Measurements from ENCODE around the gene IQCH. TPM values are rescaled to one million over a fixed set of nuclear protein-coding genes. Genes with fewer than 3 reads are reported as not detected.
"Not testable (repeated sequence)": the region's sequence is repeated elsewhere in the genome, so short reads cannot be mapped to it uniquely, and the experiment has no call there.

IQCH gene
- total RNA-seq, 2 donors from 2014 or later, result 3.6 to 3.7 TPM

DNA sequence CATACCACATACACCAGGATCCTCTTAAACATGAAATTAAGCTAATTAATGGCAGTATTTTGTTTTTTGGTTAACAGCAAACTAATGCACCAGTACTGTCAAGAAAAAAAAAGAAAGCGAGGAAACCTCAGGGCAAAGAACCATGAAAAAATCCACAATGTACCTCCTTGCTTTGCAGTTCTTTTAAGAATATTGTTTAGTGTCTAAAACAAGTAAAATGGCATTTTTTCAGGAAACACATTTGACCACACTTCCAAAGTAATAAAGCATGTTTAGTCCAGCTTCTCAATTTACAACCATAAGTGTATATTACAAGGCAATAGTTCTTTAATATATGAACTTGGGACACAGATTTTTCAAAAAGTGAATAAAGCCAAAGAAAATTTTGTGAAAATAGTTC lies 26.7 kb upstream of the IQCH start:
- Mint-ChIP-seq H3K27me3 (ENCODE audit: low read depth) (no peaks in the 10 kb centered on the region), H3K9me3 (no peaks in the 10 kb centered on the region), H3K4me1 (ENCODE audit: low read depth) (peaks cover 8% of the 10 kb centered on the region), H3K27ac (no peak overlapping the region), H3K4me3 (no peak overlapping the region), H3K36me3 (ENCODE audit: insufficient read depth in 2 of 2) (peaks cover 20 to 21% of the 10 kb centered on the region in 2 donors)
- DNase-seq, result no peak
- ATAC-seq (replicated peaks in 1 of 2), result no peak

- DNase-seq (no peak), ATAC-seq (replicated peaks in 1 of 2) (no peak)
- H3K4me3 Mint-ChIP-seq, result no peak overlapping the region
- H3K27me3 Mint-ChIP-seq (ENCODE audit: low read depth), result no peaks in the 10 kb centered on the region
- peaks cover 20 to 25% of the 10 kb centered on the region in 2 donors for H3K36me3 Mint-ChIP-seq (ENCODE audit: insufficient read depth in 2 of 2)
- no peaks in the 10 kb centered on the region for H3K9me3 Mint-ChIP-seq
- H3K27ac Mint-ChIP-seq, result no peak overlapping the region
- peaks cover 8% of the 10 kb centered on the region for H3K4me1 Mint-ChIP-seq (ENCODE audit: low read depth)
These were observed 26.3 kb upstream of the IQCH start for GRCh38 chr15:67228286-67228685.

DNA sequence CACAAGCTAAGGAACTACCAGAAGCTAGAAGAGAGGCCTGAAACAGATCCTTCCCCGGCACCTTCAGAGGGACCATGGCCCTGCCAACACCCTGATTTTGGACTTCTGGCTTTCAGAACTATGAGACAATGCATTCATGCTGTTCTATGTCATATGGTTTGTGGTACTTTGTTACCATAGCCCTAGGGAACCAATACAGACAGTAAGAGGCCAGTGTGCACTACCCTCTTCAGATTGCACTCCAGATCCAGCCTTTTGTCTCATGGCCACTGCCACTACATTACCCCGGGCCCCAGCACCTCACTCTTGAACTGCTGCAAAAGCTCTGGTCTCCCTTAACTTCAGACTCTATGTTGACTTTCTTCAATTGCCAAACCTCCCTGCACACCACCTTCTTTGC lies 24.1 kb upstream of the IQCH start:
- Mint-ChIP-seq H3K27me3 (ENCODE audit: low read depth) (no peaks in the 10 kb centered on the region), H3K4me1 (ENCODE audit: low read depth) (peaks cover 8% of the 10 kb centered on the region), H3K27ac (no peak overlapping the region), H3K9me3 (no peaks in the 10 kb centered on the region), H3K4me3 (no peak overlapping the region), H3K36me3 (ENCODE audit: insufficient read depth in 2 of 2) (peaks cover 22 to 38% of the 10 kb centered on the region in 2 donors)
- DNase-seq (no peak), ATAC-seq (replicated peaks in 1 of 2) (no peak)

DNA sequence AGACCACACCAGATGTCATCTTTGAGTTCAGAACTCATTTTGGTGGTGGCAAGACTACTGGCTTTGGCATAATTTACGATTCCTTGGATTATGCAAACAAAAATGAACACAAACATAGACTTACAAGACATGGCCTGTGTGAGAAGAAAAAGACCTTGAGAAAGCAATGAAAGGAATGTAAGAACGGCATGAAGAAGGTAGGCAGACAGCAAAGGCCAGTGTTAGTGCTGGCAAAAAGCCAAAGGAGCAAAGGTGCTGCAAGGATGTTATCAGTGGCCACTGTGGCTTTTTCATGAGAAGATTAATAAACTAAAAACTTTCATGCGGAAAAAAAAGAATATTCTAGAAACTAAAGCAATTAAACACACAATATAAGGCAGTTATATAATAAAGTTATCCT lies 22.0 kb upstream of the IQCH start:
- Mint-ChIP-seq H3K9me3 (no peaks in the 10 kb centered on the region), H3K4me3 (no peak overlapping the region), H3K4me1 (ENCODE audit: low read depth) (peaks cover 8% of the 10 kb centered on the region), H3K27me3 (ENCODE audit: low read depth) (no peaks in the 10 kb centered on the region), H3K36me3 (ENCODE audit: insufficient read depth in 2 of 2) (peaks cover 22 to 38% of the 10 kb centered on the region in 2 donors), H3K27ac (no peak overlapping the region)
- no peak for ATAC-seq (replicated peaks in 1 of 2)
- DNase-seq, result no peak

DNA sequence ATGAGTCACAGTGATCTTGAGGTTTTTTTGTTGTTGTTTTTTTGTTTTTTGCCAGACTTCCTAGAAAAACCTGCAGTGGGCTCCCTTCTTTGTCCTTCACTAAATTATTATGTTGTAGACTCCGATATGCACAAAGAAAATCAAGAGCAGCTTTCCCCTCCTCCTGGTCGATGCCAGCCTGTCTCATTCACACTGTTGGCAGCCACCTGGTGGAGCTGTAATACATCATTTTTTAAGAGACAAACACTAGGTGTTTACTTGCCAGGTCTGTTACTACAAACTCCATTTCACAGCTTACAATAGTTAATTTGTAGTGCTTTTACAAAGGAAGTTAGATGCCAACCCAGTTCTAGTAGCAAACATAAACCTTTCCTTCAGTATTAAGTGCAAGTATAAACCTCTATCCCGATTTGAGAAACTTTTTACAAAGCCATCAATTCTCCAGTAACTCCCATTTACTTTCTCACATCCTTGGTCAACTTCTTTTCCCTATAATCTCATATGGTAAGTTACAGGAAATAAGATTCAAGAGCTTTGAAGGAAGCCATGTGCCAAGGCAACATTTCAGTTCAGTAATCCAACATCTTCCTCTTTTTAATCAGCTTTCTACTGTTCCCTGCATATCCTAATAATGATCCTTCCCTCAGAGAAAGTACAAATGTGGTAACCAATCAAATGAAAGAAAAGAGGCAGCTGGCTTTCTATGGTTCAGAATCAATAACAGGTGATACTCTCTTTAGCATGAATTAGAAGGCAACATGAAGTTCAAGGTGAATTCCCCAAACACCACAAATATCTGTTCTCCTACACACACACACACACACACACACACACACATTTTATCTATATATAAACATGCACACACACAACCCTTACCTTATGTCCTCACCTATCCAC lies 14.1 kb upstream of the IQCH start:
- Mint-ChIP-seq H3K27me3 (ENCODE audit: low read depth) (no peaks in the 10 kb centered on the region), H3K9me3 (no peaks in the 10 kb centered on the region), H3K27ac (peak overlapping the region; percentile 93), H3K4me3 (peak overlapping the region; percentile 60 to 82), H3K4me1 (ENCODE audit: low read depth) (peaks cover 41% of the 10 kb centered on the region), H3K36me3 (ENCODE audit: insufficient read depth in 2 of 2) (peaks cover 0 to 11% of the 10 kb centered on the region in 2 donors)
- DNase-seq (peak in 1 of 2 donors; percentile 11), ATAC-seq (replicated peaks in 1 of 2) (peak in 1 of 2 donors; percentile 14)

DNA sequence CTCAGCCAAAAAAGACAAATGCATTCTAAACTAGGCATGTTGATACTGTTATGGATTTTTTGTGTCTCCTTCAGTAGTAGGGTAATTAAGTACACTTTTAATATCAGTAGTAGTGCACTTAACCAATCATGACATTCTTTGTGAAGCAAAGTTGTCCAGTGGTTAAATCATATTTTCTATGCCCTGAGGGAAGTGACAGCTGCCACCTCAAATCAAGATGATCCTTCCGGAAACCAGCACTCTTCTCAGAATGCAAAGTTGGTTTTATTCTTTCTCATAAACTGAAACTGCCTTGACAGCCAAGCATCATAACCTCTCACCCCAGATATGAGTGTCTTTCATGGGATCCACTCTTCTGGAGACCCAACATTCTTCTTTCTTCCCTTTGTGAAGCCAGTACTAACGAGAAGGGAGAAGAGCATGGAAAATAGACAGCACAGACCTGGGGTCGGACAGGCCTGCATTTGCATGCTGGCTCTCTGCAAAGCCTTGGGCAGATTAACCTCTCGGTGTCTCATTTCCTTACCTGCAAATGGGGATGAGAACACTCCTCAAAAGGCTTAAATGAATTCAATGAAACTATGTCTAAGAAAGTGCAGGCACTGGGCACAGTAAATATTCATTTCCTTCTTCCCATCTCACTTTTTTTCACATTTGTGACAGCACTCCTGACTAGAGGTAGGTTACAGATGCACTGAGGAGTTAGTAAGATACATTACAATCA lies 13.3 kb upstream of the IQCH start:
- H3K4me3 Mint-ChIP-seq, result peak overlapping the region; percentile 60 to 82
- H3K9me3 Mint-ChIP-seq, result no peaks in the 10 kb centered on the region
- H3K27me3 Mint-ChIP-seq (ENCODE audit: low read depth), result no peaks in the 10 kb centered on the region
- DNase-seq (peak; percentile 54 to 62), ATAC-seq (replicated peaks in 1 of 2) (peak; percentile 88 to 89)
- H3K36me3 Mint-ChIP-seq (ENCODE audit: insufficient read depth in 2 of 2), result peaks cover 0 to 16% of the 10 kb centered on the region in 2 donors
- peaks cover 41% of the 10 kb centered on the region for H3K4me1 Mint-ChIP-seq (ENCODE audit: low read depth)
- peak overlapping the region; percentile 93 for H3K27ac Mint-ChIP-seq

DNA sequence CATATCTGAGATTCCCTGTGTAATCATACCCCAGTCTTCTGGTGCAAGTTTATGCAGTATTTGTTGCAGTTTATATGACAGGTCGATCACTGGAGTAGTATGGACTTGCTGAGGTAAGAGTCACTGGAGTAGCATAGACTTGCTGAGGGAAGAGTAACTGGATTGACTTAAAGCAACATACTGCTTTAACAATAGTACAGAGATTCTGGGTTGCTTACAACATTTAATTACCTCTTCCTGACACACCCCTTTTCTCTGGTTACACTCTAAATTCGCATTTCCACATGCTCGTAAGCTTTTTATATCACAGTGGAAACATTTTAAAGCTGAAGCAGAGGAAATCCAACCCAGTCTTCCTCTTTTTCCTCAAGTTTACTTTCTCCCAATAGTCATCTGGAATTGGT lies 11.9 kb upstream of the IQCH start:
- Mint-ChIP-seq H3K9me3 (peaks cover 0 to 3% of the 10 kb centered on the region in 2 donors), H3K36me3 (ENCODE audit: insufficient read depth in 2 of 2) (peaks cover 2 to 24% of the 10 kb centered on the region in 2 donors), H3K27ac (peak overlapping the region; percentile 74), H3K4me3 (peak overlapping the region in 1 of 2 donors; percentile 56), H3K4me1 (ENCODE audit: low read depth) (peaks cover 46% of the 10 kb centered on the region), H3K27me3 (ENCODE audit: low read depth) (no peaks in the 10 kb centered on the region)
- DNase-seq (no peak), ATAC-seq (replicated peaks in 1 of 2) (no peak)

GRCh38 chr15:67244971-67245478 lies 9.6 kb upstream of the IQCH start:
- H3K27me3 Mint-ChIP-seq (ENCODE audit: low read depth), result no peaks in the 10 kb centered on the region
- peaks cover 57% of the 10 kb centered on the region for H3K4me1 Mint-ChIP-seq (ENCODE audit: low read depth)
- no peak for ATAC-seq (replicated peaks in 1 of 2)
- no peak overlapping the region for H3K27ac Mint-ChIP-seq
- peaks cover 2 to 28% of the 10 kb centered on the region in 2 donors for H3K36me3 Mint-ChIP-seq (ENCODE audit: insufficient read depth in 2 of 2)
- no peak for DNase-seq
- no peak overlapping the region for H3K4me3 Mint-ChIP-seq
- peaks cover 0 to 3% of the 10 kb centered on the region in 2 donors for H3K9me3 Mint-ChIP-seq

GRCh38 chr15:67246606-67247005 lies 8.0 kb upstream of the IQCH start:
- H3K27me3 Mint-ChIP-seq (ENCODE audit: low read depth); H3K9me3 Mint-ChIP-seq; DNase-seq; H3K27ac Mint-ChIP-seq; ATAC-seq (replicated peaks in 1 of 2); H3K4me3 Mint-ChIP-seq: not testable (repeated sequence)
- Mint-ChIP-seq H3K4me1 (ENCODE audit: low read depth) (peaks cover 51% of the 10 kb centered on the region), H3K36me3 (ENCODE audit: insufficient read depth in 2 of 2) (peaks cover 4 to 28% of the 10 kb centered on the region in 2 donors)

- DNase-seq, result no peak
- H3K4me3 Mint-ChIP-seq, result peak overlapping the region in 1 of 2 donors; percentile 40
- no peaks in the 10 kb centered on the region for H3K27me3 Mint-ChIP-seq (ENCODE audit: low read depth)
- H3K4me1 Mint-ChIP-seq (ENCODE audit: low read depth), result peaks cover 55% of the 10 kb centered on the region
- ATAC-seq (replicated peaks in 1 of 2), result peak in 1 of 2 donors; percentile 44
- peak overlapping the region; percentile 62 for H3K27ac Mint-ChIP-seq
- H3K36me3 Mint-ChIP-seq (ENCODE audit: insufficient read depth in 2 of 2), result peaks cover 5 to 28% of the 10 kb centered on the region in 2 donors
- peaks cover 0 to 3% of the 10 kb centered on the region in 2 donors for H3K9me3 Mint-ChIP-seq
These were observed 6.5 kb upstream of the IQCH start for GRCh38 chr15:67248011-67248505.

GRCh38 chr15:67249830-67250229 lies 4.8 kb upstream of the IQCH start:
- H3K4me1 Mint-ChIP-seq (ENCODE audit: low read depth), result peaks cover 54% of the 10 kb centered on the region
- ATAC-seq (replicated peaks in 1 of 2) (no peak), DNase-seq (no peak)
- H3K27ac Mint-ChIP-seq, result no peak overlapping the region
- H3K4me3 Mint-ChIP-seq, result no peak overlapping the region
- H3K9me3 Mint-ChIP-seq, result peaks cover 0 to 3% of the 10 kb centered on the region in 2 donors
- H3K36me3 Mint-ChIP-seq (ENCODE audit: insufficient read depth in 2 of 2), result peaks cover 10 to 27% of the 10 kb centered on the region in 2 donors
- H3K27me3 Mint-ChIP-seq (ENCODE audit: low read depth), result peaks cover under 1% of the 10 kb centered on the region

GRCh38 chr15:67251318-67251717 lies 3.3 kb upstream of the IQCH start:
- Mint-ChIP-seq H3K4me1 (ENCODE audit: low read depth) (peaks cover 65% of the 10 kb centered on the region), H3K9me3 (peaks cover 0 to 3% of the 10 kb centered on the region in 2 donors), H3K27ac (no peak overlapping the region), H3K4me3 (no peak overlapping the region), H3K36me3 (ENCODE audit: insufficient read depth in 2 of 2) (peaks cover 10 to 15% of the 10 kb centered on the region in 2 donors), H3K27me3 (ENCODE audit: low read depth) (peaks cover 14% of the 10 kb centered on the region)
- ATAC-seq (replicated peaks in 1 of 2) (no peak), DNase-seq (no peak)

DNA sequence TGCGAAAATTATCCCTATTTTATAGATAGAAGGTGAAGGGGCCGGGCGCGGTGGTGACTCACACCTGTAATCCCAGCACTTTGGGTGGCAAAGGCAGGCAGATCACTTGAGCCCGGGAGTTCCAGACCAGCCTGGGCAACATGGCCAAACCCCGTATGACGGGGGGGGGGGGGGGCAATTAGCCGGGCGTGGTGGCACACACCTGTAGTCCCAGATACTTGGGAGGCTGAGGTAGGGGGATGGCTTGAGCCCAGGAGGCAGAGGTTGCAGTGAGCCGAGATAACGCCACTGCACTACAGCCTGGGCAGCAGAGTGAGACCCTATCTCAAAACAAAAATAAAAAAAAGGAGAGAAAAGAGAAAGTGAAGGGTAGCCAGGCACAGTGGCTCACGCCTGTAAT lies 1.5 kb upstream of the IQCH start:
- H3K27me3 Mint-ChIP-seq (ENCODE audit: low read depth), result peaks cover 17% of the 10 kb centered on the region

More for the DNA sequence above, 1.5 kb upstream of the IQCH start:
- H3K9me3 Mint-ChIP-seq, result no peaks in the 10 kb centered on the region
- DNase-seq (no peak), ATAC-seq (replicated peaks in 1 of 2) (no peak)
- peak overlapping the region; percentile 97 for H3K4me3 Mint-ChIP-seq
- peaks cover 56% of the 10 kb centered on the region for H3K4me1 Mint-ChIP-seq (ENCODE audit: low read depth)
- H3K36me3 Mint-ChIP-seq (ENCODE audit: insufficient read depth in 2 of 2), result peaks cover 5 to 8% of the 10 kb centered on the region in 2 donors
- H3K27ac Mint-ChIP-seq, result no peak overlapping the region

Measured in activated T-cell treated with anti-CD3 and anti-CD28 coated beads, Interleukin-2, amount 50 U/mL, for 72 hours (primary cell).